HG02981 (cell line): ENCODE data around the gene DHRS13.
"Not testable (repeated sequence)": the region's sequence is repeated elsewhere in the genome, so short reads cannot be mapped to it uniquely, and the experiment has no call there.

ENCODE experiments used
- ATAC-seq: cut with Tn5 transposase; IDR thresholded peaks from one replicate; pipeline ENCODE4 v1.9.1; 2021; ENCODE audit warnings: mild to moderate bottlenecking, moderate library complexity; ENCODE audit not compliant: unreplicated experiment

Gene DHRS13

DNA sequence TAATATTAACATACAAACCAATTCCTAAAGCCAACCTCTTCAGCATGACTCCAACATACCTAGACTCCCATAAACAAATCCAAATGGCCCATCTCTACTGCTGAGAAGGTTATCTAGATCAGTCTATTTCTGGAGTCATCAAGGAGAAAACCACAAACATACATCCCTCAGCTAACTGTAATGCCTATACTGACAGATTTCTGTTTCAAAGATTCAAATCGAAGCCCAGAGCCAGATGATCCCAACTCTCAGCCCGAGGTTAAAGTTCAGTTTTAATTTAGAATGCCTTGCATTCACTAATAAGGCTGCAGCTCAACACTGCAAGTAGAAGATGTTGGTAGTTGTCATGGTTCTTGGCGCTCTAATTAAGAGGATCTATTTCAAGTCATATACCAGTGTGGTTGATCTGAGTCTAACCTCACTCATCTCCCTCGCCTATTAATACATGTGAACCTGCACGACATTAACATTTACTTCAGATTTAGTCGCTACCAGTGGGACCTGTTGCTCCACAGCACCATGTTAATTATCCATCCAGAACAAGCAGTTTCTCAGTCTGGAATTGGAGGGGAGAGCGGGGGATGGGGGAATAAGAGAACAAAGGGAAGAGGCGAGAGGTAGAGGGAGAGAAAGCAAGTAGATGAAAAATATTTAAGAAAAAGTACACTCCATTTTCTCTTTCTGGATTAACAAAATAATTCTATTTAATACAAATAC, 33.0 kb upstream of the DHRS13 start:
- no peak for ATAC-seq

DNA sequence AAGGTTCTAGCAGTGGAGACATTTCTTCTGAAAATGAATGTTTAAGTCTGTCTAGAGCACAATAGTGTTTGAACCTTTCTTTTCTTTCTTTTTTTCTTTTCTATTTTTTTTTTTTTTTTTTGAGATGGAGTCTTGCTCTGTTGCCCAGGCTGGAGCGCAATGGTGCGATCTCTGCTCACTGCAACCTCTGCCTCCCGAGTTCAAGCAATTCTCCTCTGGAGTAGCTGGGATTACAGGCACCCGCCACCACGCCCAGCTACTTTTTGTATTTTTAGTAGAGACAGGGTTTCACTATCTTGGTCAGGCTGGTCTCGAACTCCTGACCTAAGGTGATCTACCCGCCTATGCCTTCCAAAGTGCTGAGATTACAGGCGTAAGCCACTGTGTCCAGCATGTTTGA, 31.6 kb upstream of the DHRS13 start:
- not testable (repeated sequence) for ATAC-seq

- ATAC-seq = no peak
These were observed 26.9 kb upstream of the DHRS13 start for GRCh38 chr17:28929787-28930186.

- no peak for ATAC-seq
These were observed 25.2 kb upstream of the DHRS13 start for GRCh38 chr17:28928061-28928460.

- ATAC-seq = no peak
These were observed 23.9 kb upstream of the DHRS13 start for GRCh38 chr17:28926786-28927185.

DNA sequence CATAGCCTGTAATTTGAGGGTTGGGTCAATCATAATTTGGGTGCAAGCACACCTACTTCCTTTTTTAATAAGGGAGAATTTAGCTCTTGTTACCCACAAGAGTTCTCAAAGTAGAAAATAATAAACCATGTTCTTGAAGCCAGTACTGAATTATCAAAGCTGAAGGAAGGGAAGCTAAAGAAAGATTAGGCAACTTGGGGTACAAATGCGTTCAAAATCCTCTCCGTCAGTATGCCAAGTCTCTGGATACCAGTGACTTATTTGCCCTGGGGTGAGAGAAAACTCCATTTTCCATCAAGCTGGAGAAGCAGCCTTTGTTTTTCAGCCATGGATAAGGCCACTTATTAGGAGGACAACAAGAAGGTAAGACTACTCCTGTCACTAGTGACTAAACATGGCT, 23.5 kb upstream of the DHRS13 start:
- no peak for ATAC-seq

DNA sequence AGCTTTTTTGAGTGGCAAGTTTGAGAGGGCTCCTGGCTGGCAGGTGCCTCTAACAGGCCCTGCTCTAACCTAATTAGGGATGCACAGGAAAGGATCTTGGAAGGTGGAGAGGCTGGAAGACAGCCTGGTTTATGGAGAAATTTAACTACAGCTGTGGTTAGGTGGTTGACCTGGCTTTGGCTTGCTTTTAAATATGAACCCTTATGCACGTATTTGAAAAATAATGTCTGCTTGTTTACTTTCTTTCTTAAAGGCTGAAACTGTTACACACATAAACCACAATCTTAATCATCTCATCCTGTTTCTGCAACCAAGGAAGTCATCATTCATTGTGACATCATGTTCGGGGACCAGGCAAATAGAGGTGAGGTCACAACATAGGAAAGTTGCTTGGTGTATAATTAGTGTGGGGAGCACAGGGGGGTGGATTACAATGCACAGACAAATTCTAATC, 23.1 kb upstream of the DHRS13 start:
- no peak for ATAC-seq

- no peak for ATAC-seq
These were observed 17.3 kb upstream of the DHRS13 start for GRCh38 chr17:28920201-28920600.

- ATAC-seq = no peak
These were observed 15.4 kb upstream of the DHRS13 start for GRCh38 chr17:28918295-28918694.

GRCh38 chr17:28917465-28917864, 14.6 kb upstream of the DHRS13 start:
- no peak for ATAC-seq

- ATAC-seq = no peak
These were observed 14.2 kb upstream of the DHRS13 start for GRCh38 chr17:28917029-28917428.

DNA sequence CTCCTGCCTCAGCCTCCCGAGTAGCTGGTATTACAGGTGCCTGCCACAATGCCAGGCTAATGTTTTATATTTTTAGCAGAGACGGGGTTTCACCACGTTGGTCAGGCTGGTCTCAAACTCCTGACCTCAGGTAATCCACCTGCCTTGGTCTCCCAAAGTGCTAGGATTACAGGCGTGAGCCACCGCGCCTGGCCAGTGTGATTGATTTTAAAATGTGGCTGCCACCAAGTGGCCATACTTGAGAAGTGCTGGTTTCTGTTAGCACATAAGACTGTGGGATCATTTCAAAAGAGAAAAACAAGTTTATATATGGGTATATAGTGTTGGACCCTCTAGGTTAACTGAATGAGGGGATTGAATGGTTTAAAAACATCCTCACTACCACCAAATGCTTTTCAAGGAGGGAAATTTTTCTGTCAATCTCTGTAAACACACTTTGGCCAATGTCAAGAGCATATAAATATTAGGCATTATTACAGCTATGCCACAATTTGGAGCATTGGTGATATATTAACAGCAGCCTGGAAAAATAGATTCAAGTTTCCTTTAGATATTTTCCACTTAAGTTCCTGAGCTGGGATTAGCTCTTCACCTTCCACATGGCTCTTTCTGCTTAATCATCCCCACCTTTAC, 13.5 kb upstream of the DHRS13 start:
- no peak for ATAC-seq

GRCh38 chr17:28912938-28913333, 10.1 kb upstream of the DHRS13 start:
- ATAC-seq = no peak

DNA sequence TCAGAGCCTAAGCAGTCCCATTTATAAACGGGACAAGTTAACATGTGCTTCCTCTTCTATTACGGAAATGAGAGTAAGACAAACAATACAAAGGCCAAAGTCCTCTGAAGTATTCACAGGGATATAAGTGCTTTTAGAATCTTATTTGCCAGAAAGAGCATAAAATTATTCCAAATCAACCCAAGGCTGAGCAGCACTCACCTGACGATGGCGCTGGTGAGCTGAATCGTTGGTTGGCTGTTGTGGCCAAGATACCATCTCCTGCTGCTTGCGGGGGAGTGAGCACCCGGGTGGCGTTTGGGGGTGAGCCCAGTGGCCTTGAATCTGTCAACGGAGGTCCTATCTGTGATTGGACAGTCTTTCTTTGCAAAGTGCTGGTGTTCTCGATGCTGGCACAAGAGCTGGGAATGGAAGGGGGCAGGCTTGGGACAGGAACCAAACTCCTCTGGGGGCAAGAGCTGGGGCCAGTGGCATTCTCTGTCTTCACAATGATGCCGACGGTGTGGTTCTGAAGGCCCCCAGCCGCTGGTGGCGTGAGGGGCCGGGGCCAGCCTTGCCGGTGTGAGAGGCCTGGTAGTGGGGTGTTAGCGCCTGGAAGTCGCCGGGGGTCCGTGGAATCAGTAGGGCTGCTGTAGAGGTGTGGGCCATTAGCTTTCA, 9.5 kb upstream of the DHRS13 start:
- no peak for ATAC-seq

- ATAC-seq = no peak
These were observed 8.6 kb upstream of the DHRS13 start for GRCh38 chr17:28911411-28912045.

- ATAC-seq = no peak
These were observed 7.7 kb upstream of the DHRS13 start for GRCh38 chr17:28910534-28910933.

GRCh38 chr17:28908640-28909167, 5.8 kb upstream of the DHRS13 start:
- no peak for ATAC-seq

DNA sequence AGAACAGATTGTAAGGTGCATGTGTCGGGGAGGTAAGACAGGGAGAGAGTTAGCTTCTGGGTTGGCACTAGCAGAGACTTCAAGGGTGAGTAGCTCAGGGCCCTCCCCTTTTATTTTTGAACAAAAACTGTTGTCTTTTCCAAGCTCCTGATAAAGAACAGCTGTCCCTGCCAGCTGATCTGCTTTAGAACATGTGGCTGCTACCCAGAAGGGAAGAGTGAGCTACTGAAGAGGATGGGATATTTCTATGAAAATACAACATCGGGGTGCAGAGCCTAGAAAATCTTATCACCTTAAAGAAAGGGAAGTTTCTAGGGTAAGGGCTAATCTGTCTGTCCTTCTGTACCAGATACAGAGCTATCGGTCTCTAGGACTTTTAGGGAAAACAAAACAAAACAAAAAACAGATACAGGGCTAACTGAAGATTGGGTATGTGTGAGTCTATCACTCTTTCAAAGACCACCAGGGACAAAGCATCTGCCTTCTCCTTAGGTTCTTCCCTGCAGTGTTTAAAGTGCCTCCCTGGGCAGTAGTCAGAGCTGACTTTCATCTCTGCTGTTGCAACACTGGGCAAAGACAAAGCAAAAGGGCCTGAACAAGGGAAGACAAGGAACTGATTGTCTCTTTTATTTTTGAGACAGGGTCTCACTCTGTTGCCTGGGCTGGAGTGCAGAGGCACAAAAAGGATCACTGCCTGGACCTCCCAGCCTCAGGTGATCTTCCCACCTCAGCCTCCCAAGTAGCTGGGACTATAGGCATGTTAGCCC, 5.0 kb upstream of the DHRS13 start:
- ATAC-seq = no peak

DNA sequence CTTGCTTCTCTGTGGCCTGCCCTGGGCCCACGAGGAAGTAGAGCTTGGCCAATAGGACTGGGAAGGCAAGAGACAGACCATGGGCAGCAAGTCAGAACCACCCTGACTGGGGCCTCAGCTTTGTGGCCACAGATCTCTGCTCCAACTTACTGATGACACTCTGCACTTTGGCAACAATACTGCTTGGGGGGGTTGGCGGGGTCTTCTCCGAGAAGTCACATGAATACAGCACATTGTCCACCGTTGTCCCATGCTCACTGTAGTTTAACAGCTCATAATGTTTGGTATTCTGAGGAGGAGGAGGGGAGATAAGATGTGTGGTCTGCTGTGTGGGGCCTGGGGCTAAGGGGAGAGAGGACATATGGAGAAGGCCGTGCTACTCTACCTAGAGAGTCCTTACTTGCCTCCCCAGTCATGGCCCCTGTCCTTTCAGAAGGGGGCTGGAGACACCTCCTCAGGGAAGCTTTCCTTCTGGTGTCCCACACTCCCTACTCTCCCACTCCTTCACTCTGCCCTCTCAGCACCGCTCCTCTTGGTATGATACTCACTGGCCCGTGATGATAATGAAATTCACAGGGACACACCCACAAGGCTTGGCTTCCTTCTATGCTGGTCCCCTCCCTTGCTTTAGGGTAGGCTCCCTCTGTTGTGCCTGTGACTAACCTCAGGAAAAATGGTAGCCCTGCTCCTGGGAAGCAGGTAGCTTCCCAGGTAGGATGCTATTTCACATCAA, 4.0 kb upstream of the DHRS13 start:
- no peak for ATAC-seq

DNA sequence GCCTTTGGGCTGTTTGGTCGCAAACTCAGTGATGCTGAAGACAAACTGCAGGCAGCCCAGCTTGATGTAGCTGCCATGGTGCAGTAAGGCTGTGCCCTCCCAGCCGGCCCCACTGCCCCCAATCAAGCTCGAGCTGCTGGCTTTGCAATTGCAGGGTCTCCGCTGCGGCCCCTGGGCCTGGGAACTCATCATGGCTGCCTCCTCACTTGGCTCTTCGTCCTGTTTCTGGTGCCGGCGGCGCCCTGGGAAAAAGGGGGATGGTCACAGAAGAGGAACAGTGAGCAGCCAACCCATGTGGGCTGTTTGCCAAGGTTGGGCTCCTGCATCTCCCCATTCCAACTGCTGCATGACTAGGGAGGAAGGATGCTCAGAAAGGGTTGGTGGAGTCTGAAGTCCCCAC, 3.4 kb upstream of the DHRS13 start:
- ATAC-seq = no peak
